HEK293 (cell line): Measurements from ENCODE around the gene TESK2.

Experiments
- CTCF ChIA-PET: fragments of 350-600 bp; formaldehyde crosslinking; extraction: SDS; loops from one replicate; lab custom pipeline; 2021; ENCODE audit warnings: antibody characterized with exemption; lab: Yijun Ruan, JAX
- POLR2A ChIA-PET: fragments of 300-600 bp; formaldehyde crosslinking; extraction: SDS; loops from one replicate; lab custom pipeline; 2020; ENCODE audit warnings: antibody characterized with exemption, inconsistent platforms; lab: Yijun Ruan, JAX
- H3K27ac ChIP-seq: fragments of 200-500 bp; sonication (Bioruptor generic); 2 replicates; pipeline ENCODE4 v1.5.1; 2014; ENCODE audit warnings: low read depth, low read length, control low read depth, inconsistent platforms; ENCODE audit errors: extremely low read depth
- H3K36me3 ChIP-seq, 2 experiments: fragments of 200-500 bp in 1 of 2; sonication (Bioruptor generic) in 1 of 2; 1 replicate in 1 of 2; 2 replicates in 1 of 2; pipeline ENCODE4 v1.5.1; 2014 to 2017; ENCODE audit warnings: inconsistent platforms in 2 of 2, low read length in 2 of 2; ENCODE audit not compliant: control insufficient read depth in 2 of 2, insufficient read depth in 1 of 2
- H3K4me1 ChIP-seq: fragments of 200-500 bp; sonication (Bioruptor generic); 2 replicates; pipeline ENCODE4 v1.5.1; 2014; ENCODE audit warnings: mild to moderate bottlenecking, low read length, inconsistent platforms; ENCODE audit not compliant: control insufficient read depth, insufficient read depth
- H3K4me3 ChIP-seq: 2 replicates; pipeline ENCODE4 v1.5.1; 2011; ENCODE audit warnings: low read depth, mild to moderate bottlenecking, control low read depth, low read length, moderate library complexity
- H3K9me3 ChIP-seq: fragments of 200-500 bp; sonication (Bioruptor generic); 2 replicates; pipeline ENCODE4 v1.5.1; 2014; ENCODE audit warnings: low read depth, low read length, inconsistent platforms; ENCODE audit not compliant: control insufficient read depth, insufficient read depth
- BCL6B ChIP-seq: fragments of 450-650 bp; formaldehyde crosslinking; IDR thresholded peaks from 2 replicates; pipeline ENCODE4 v1.5.1; 2017; ENCODE audit warnings: missing biosample characterization, missing genetic modification characterization
- ELK4 ChIP-seq: IDR thresholded peaks from 2 replicates; pipeline ENCODE4 v1.6.1; 2011; ENCODE audit warnings: mild to moderate bottlenecking, low read depth, low read length, borderline replicate concordance
- PRDM10 ChIP-seq: fragments of 450-650 bp; formaldehyde crosslinking; IDR thresholded peaks from 2 replicates; pipeline ENCODE4 v1.5.1; 2016; ENCODE audit warnings: missing biosample characterization, missing genetic modification characterization
- PRDM2 ChIP-seq: fragments of 450-650 bp; formaldehyde crosslinking; IDR thresholded peaks from 2 replicates; pipeline ENCODE4 v1.5.1; 2016; ENCODE audit warnings: missing biosample characterization, missing genetic modification characterization, borderline replicate concordance
- SETDB1 ChIP-seq: IDR thresholded peaks from one replicate; pipeline ENCODE4 v1.6.1; 2017; ENCODE audit warnings: mild to moderate bottlenecking, low read length, moderate library complexity, mixed read lengths; ENCODE audit not compliant: insufficient read length
- ZBTB6 ChIP-seq: fragments of 450-650 bp; formaldehyde crosslinking; IDR thresholded peaks from 2 replicates; pipeline ENCODE4 v1.5.1; 2017; ENCODE audit warnings: missing biosample characterization, missing genetic modification characterization
- ZFP41 ChIP-seq: fragments of 450-650 bp; formaldehyde crosslinking; IDR thresholded peaks from 2 replicates; pipeline ENCODE4 v1.5.1; 2016; ENCODE audit warnings: missing biosample characterization, missing genetic modification characterization, borderline replicate concordance
- ZNF121 ChIP-seq: fragments of 450-650 bp; formaldehyde crosslinking; IDR thresholded peaks from 2 replicates; pipeline ENCODE4 v1.5.1; 2016; ENCODE audit warnings: missing biosample characterization, missing genetic modification characterization
- ZNF23 ChIP-seq: fragments of 450-650 bp; formaldehyde crosslinking; IDR thresholded peaks from 2 replicates; pipeline ENCODE4 v1.5.1; 2016; ENCODE audit warnings: missing biosample characterization, missing genetic modification characterization, borderline replicate concordance
- ZNF248 ChIP-seq: fragments of 450-650 bp; formaldehyde crosslinking; IDR thresholded peaks from 2 replicates; pipeline ENCODE4 v1.5.1; 2017; ENCODE audit warnings: missing biosample characterization, missing genetic modification characterization
- ZNF362 ChIP-seq: fragments of 450-650 bp; formaldehyde crosslinking; IDR thresholded peaks from 2 replicates; pipeline ENCODE4 v1.5.1; 2016; ENCODE audit warnings: missing biosample characterization, missing genetic modification characterization
- ZNF37A ChIP-seq: fragments of 450-650 bp; IDR thresholded peaks from 2 replicates; pipeline ENCODE4 v1.5.1; 2018; ENCODE audit warnings: missing biosample characterization, missing genetic modification characterization
- ZNF426 ChIP-seq: fragments of 450-650 bp; formaldehyde crosslinking; IDR thresholded peaks from 2 replicates; pipeline ENCODE4 v1.5.1; 2017; ENCODE audit warnings: missing biosample characterization, missing genetic modification characterization, mild to moderate bottlenecking, inconsistent platforms, moderate library complexity
- ZNF777 ChIP-seq: fragments of 450-650 bp; formaldehyde crosslinking; IDR thresholded peaks from 2 replicates; pipeline ENCODE4 v1.5.1; 2017; ENCODE audit warnings: missing biosample characterization, missing genetic modification characterization, borderline replicate concordance
- ZNF830 ChIP-seq: fragments of 450-650 bp; IDR thresholded peaks from 2 replicates; pipeline ENCODE4 v1.5.0; 2018; ENCODE audit warnings: missing biosample characterization, missing genetic modification characterization, low read depth, mild to moderate bottlenecking, moderate library complexity
- ZXDB ChIP-seq: fragments of 450-650 bp; formaldehyde crosslinking; IDR thresholded peaks from 2 replicates; pipeline ENCODE4 v1.5.1; 2016; ENCODE audit warnings: missing biosample characterization, missing genetic modification characterization

TESK2 gene

GRCh38 chr1:45395582-45395981, 95.4 kb downstream of the TESK2 start (continued):
- TF ChIP-seq BCL6B (tag by site-specific recombination) (0 out of 2 replicates have a peak, but pooled peaks have one; percentile 17), ZNF830 (tag by site-specific recombination) (no peak), ZBTB6 (tag by site-specific recombination) (no peak), ZNF777 (no peak), ZNF23 (tag by site-specific recombination) (no peak), ELK4 (no peak), ZNF426 (tag by site-specific recombination) (no peak), SETDB1 (no peak), ZNF248 (tag by site-specific recombination) (no peak)

GRCh38 chr1:45395051-45395450, 95.9 kb downstream of the TESK2 start:
- ChIA-PET CTCF (interaction anchor here (0.6 to 1.2 kb wide), 3 partner anchors 33 to 35 kb away, joined by 3 to 4 read pairs (median 4); no protein-coding TSS in a partner anchor), POLR2A (no interaction called here)
- TF ChIP-seq ZFP41 (tag by site-specific recombination): no peak
- TF ChIP-seq PRDM10 (tag by site-specific recombination): peak; percentile 34; the same call in 1 of the 2 replicates
- H3K27ac ChIP-seq: no peak overlapping the region
- no peak overlapping the region for H3K4me3 ChIP-seq
- no peaks in the 10 kb centered on the region for H3K9me3 ChIP-seq
- no peaks in the 10 kb centered on the region for H3K36me3 ChIP-seq
- no peaks in the 10 kb centered on the region for H3K4me1 ChIP-seq

GRCh38 chr1:45394342-45394741, 96.6 kb downstream of the TESK2 start:
- TF ChIP-seq ZXDB (tag by site-specific recombination): no peak
- TF ChIP-seq ZNF37A (tag by site-specific recombination): no peak
- no peak for TF ChIP-seq PRDM2 (tag by site-specific recombination)
- TF ChIP-seq ZNF362: peak; percentile 52; the same call in 1 of the 2 replicates
- 0 out of 2 replicates have a peak, but pooled peaks have one; percentile 3 for TF ChIP-seq ZNF121 (tag by site-specific recombination)
- H3K27ac ChIP-seq: no peak overlapping the region
- no peak overlapping the region for H3K4me3 ChIP-seq
- ChIA-PET CTCF (interaction anchor here (0.5 to 0.9 kb wide), 5 partner anchors 33 to 663 kb away, joined by 3 to 4 read pairs (median 3); no protein-coding TSS in a partner anchor), POLR2A (no interaction called here)
- H3K9me3 ChIP-seq: no peaks in the 10 kb centered on the region
- H3K36me3 ChIP-seq: no peaks in the 10 kb centered on the region
- no peaks in the 10 kb centered on the region for H3K4me1 ChIP-seq
